Measurements from ENCODE around the gene SH3RF1.

The SH3RF1 gene

DNA sequence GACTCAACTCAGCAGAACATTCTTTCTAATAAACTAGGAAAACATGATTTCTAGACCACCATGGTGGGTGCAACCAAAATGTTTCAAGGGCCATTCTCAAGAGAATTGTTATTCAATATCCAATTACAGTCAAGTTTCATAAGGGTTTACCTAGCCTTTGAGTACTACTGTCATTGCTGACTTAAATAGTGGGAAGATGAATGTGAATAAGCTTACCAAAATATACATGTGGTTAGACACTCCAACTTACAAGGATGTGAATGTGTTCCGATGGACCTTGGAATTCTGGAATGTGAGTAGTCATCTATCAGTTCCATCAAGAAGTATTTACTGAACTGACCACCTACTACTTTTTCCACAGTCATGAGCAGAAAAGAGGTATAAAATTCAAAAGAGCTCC lies 16.9 kb downstream of the SH3RF1 start:
- Histone ChIP-seq H2AFZ (no peak overlapping the region), H3K9ac (no peak overlapping the region), H3K9me3 (ENCODE audit: control insufficient read depth, low read length) (no peaks in the 10 kb centered on the region), H3K4me1 (no peaks in the 10 kb centered on the region), H3K4me2 (ENCODE audit: low read length) (no peak overlapping the region), H3K79me2 (peaks cover 4% of the 10 kb centered on the region), H3K36me3 (ENCODE audit: control insufficient read depth, insufficient read depth, low read length) (no peaks in the 10 kb centered on the region), H3K4me3 (ENCODE audit: low read depth, low read length) (no peak overlapping the region), H3K27me3 (ENCODE audit: control insufficient read depth, insufficient read depth, low read length) (no peaks in the 10 kb centered on the region), H3K27ac (no peak overlapping the region)
- TF ChIP-seq, protein P1, sequence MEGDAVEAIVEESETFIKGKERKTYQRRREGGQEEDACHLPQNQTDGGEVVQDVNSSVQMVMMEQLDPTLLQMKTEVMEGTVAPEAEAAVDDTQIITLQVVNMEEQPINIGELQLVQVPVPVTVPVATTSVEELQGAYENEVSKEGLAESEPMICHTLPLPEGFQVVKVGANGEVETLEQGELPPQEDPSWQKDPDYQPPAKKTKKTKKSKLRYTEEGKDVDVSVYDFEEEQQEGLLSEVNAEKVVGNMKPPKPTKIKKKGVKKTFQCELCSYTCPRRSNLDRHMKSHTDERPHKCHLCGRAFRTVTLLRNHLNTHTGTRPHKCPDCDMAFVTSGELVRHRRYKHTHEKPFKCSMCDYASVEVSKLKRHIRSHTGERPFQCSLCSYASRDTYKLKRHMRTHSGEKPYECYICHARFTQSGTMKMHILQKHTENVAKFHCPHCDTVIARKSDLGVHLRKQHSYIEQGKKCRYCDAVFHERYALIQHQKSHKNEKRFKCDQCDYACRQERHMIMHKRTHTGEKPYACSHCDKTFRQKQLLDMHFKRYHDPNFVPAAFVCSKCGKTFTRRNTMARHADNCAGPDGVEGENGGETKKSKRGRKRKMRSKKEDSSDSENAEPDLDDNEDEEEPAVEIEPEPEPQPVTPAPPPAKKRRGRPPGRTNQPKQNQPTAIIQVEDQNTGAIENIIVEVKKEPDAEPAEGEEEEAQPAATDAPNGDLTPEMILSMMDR (IDR thresholded peaks at IDR 0.05), result no peak

DNA sequence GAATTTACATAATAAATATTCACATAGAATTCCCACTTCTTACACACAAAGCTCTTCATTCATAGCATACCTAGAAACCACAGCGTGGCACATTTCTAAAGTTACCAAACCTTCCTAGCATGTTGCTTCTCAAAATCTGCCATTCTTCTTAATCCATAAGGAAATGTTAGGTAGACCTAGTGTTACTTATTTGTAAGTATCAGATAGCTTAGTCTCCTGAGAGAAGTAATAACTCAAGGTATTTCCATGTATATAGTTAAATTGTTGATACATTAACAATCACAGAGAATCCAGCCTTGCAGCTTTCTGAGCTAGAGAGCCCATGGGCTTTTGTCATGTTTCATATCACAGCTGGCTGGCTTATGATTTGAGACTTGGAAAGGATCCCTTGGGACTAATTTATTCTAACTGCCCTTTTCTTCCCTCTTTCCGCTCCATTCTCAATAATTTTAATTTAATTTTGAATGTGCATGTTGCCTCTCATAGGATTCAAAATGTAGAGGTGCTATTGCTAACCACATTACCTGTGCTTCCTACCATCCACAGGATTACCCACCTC lies 17.6 kb downstream of the SH3RF1 start:
- TF ChIP-seq, protein P1 (IDR thresholded peaks at IDR 0.05), result no peak
- no peak overlapping the region for H3K4me3 ChIP-seq (ENCODE audit: low read depth, low read length)
- no peaks in the 10 kb centered on the region for H3K4me1 ChIP-seq
- H3K4me2 ChIP-seq (ENCODE audit: low read length), result no peak overlapping the region
- H3K27me3 ChIP-seq (ENCODE audit: control insufficient read depth, insufficient read depth, low read length), result no peaks in the 10 kb centered on the region
- H3K9ac ChIP-seq, result no peak overlapping the region
- H3K9me3 ChIP-seq (ENCODE audit: control insufficient read depth, low read length), result no peaks in the 10 kb centered on the region
- H3K36me3 ChIP-seq (ENCODE audit: control insufficient read depth, insufficient read depth, low read length), result no peaks in the 10 kb centered on the region
- H3K79me2 ChIP-seq, result peaks cover 4% of the 10 kb centered on the region
- H3K27ac ChIP-seq, result no peak overlapping the region
- H2AFZ ChIP-seq, result no peak overlapping the region

DNA sequence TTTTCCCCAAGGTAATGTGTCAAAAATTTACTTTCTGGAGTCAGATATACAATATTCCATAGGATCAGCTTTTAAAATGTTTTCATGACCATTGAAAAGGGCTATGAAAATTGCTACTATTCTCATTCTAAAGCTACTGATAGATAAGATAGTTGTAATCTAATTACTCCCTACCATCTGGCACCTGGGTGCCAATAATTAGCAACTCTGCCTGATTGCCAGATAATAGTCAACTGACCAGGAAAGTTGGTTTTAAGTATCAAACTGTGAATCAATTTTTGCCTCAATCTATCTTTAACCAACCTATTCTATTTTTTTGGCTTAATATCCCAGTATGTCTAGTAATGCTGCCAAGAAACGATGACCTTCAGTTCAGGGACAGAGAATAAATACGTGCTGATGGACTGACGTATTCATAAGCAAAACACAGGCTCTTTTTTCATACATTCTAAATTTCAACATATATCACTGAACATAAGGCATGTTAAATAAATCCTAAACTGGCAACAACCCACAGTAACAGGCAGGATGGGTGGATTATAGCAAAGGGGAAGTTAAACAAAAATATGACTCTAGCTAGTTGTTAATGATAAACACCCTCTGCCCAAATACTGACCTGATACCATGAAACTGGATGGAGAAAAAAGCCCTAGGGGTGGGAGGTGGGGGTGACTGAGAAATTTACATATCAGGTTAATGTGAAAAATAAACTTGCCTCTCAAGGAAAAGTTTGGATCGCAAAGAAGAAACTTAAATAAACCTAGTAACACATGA lies 18.2 kb downstream of the SH3RF1 start:
- no peak overlapping the region for H3K9ac ChIP-seq
- H3K4me3 ChIP-seq (ENCODE audit: low read depth, low read length), result no peak overlapping the region
- no peaks in the 10 kb centered on the region for H3K9me3 ChIP-seq (ENCODE audit: control insufficient read depth, low read length)
- H3K4me2 ChIP-seq (ENCODE audit: low read length), result no peak overlapping the region
- H3K79me2 ChIP-seq, result peaks cover 5% of the 10 kb centered on the region
- H3K27ac ChIP-seq, result no peak overlapping the region
- H3K36me3 ChIP-seq (ENCODE audit: control insufficient read depth, insufficient read depth, low read length), result no peaks in the 10 kb centered on the region
- no peaks in the 10 kb centered on the region for H3K27me3 ChIP-seq (ENCODE audit: control insufficient read depth, insufficient read depth, low read length)
- TF ChIP-seq, protein P1 (IDR thresholded peaks at IDR 0.05), result no peak
- H2AFZ ChIP-seq, result no peak overlapping the region
- no peaks in the 10 kb centered on the region for H3K4me1 ChIP-seq

DNA sequence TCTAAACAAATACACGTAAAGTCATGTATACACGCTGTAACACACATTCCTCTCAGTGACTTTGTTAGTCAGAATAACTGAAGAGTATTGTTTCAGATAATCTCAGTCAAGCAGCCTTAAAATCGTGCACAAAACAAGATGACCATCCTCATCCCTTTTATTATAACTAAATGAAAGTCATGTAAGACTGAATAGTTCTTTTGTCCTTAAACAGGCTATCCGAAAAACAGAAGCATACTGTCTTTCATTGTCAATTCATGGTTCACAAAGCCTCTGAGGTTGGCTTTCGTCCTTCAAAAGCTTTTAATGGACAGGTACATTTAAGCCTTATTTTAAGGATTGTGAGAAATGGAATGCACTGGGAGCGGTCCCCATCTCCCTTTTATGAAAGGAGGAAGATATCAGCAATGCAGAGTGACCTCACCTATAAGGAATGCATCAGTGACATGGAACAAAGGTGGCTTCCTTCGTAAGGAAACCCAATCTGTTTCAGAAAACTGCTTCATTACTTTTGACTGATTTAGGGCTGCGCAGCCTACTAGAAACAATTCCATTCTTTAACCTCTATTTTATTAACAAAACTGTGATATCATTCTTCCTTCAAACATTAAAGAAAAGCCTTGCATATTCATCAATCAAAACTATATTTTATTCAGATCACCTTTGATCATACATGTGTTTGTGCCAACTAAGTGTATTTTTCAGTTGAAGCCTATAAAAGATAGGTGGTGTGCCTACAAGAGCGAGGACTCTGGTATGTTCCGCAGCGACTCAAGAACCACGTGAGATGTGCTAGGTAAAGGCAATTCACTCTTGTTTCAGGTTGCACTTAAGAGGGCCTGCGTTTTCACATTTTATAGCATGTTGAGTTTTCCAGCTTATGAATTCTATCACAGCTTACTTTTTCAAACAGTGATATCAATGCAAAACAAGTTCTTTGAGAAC lies 19.2 kb downstream of the SH3RF1 start:
- H3K36me3 ChIP-seq (ENCODE audit: control insufficient read depth, insufficient read depth, low read length), result no peaks in the 10 kb centered on the region
- TF ChIP-seq, protein P1 (IDR thresholded peaks at IDR 0.05), result no peak
- H3K4me3 ChIP-seq (ENCODE audit: low read depth, low read length), result no peak overlapping the region
- H2AFZ ChIP-seq, result no peak overlapping the region
- no peak overlapping the region for H3K4me2 ChIP-seq (ENCODE audit: low read length)
- H3K4me1 ChIP-seq, result peaks cover 4% of the 10 kb centered on the region
- H3K9ac ChIP-seq, result no peak overlapping the region
- H3K79me2 ChIP-seq, result peaks cover 5% of the 10 kb centered on the region
- H3K27me3 ChIP-seq (ENCODE audit: control insufficient read depth, insufficient read depth, low read length), result no peaks in the 10 kb centered on the region
- no peak overlapping the region for H3K27ac ChIP-seq
- no peaks in the 10 kb centered on the region for H3K9me3 ChIP-seq (ENCODE audit: control insufficient read depth, low read length)
